Breast epithelium (tissue), 4 donors: ENCODE results near the gene MYMK. TPM values are rescaled to one million over a fixed set of nuclear protein-coding genes. Genes with fewer than 3 reads are reported as not detected.

ENCODE experiments used
- DNase-seq, 2 donors: peaks; one replicate each; pipeline ENCODE4 v3.0.0-alpha.2; 2019; ENCODE audit warnings: low spot score in 2 of 2
- H3K27ac ChIP-seq, 2 donors: fragments of 200-600 bp; sonication (generic) in 1 of 2; one replicate each; pipeline ENCODE4 v1.5.1; 2016 to 2019; ENCODE audit warnings: mild to moderate bottlenecking in 1 of 2
- H3K27me3 ChIP-seq, 2 donors: fragments of 200-600 bp; sonication (generic) in 1 of 2; one replicate each; pipeline versions ENCODE4 v1.5.1 to v1.6.0; 2017 to 2019; ENCODE audit warnings: control low read depth in 1 of 2, mild to moderate bottlenecking in 1 of 2
- H3K36me3 ChIP-seq: fragments of 200-600 bp; one replicate; pipeline ENCODE4 v1.5.1; 2019
- H3K4me1 ChIP-seq, 2 donors: fragments of 200-600 bp; sonication (generic); one replicate each; pipeline ENCODE4 v1.5.1; 2016 to 2019; ENCODE audit warnings: control low read depth in 1 of 2
- H3K4me3 ChIP-seq, 3 donors: fragments of 200-600 bp; sonication (generic); 1 replicate in 2 of 3; 2 replicates in 1 of 3; pipeline ENCODE4 v1.5.1; 2016 to 2019; ENCODE audit warnings: mild to moderate bottlenecking in 3 of 3, moderate library complexity in 2 of 3
- H3K9me3 ChIP-seq, 2 donors: fragments of 200-600 bp; sonication (generic) in 1 of 2; one replicate each; pipeline ENCODE4 v1.5.1; 2016 to 2019; ENCODE audit warnings: control low read depth in 1 of 2
- POLR2A ChIP-seq: fragments of 450-650 bp; IDR thresholded peaks from one replicate; pipeline ENCODE4 v1.6.1; 2016; ENCODE audit warnings: antibody characterized with exemption, mild to moderate bottlenecking, moderate library complexity
- POLR2AphosphoS5 ChIP-seq, 3 donors: sonication (generic); formaldehyde crosslinking; IDR thresholded peaks; one replicate each; pipeline ENCODE4 v1.6.1; 2017; ENCODE audit warnings: antibody characterized with exemption in 3 of 3
- intact Hi-C: fragments of 100-400 bp; cut with DNase I; formaldehyde crosslinking; loops from one replicate; pipeline ENCODE4 v1.15.1; 2023; ENCODE audit warnings: low total_unique reads
- total RNA-seq, 3 donors: library from RNA; depleted of rRNA; stranded (reverse); fragments of >200 nt; gene quantifications; one replicate each; pipeline ENCODE4 v1.1.0, GENCODE V29; 2016
- TF ChIP-seq, protein P1 (sequence below), 3 donors: fragments of 450-650 bp; IDR thresholded peaks; one replicate each; pipeline ENCODE4 v1.5.1; 2016 to 2017; ENCODE audit warnings: antibody characterized with exemption in 3 of 3, mild to moderate bottlenecking in 3 of 3, moderate library complexity in 3 of 3

MYMK gene
- total RNA-seq, 3 donors from 2014 or later: not detected

- Histone ChIP-seq H3K4me1 (no peaks in the 10 kb centered on the region), H3K4me3 (no peak overlapping the region), H3K27ac (no peak overlapping the region), H3K9me3 (peaks cover 0 to 17% of the 10 kb centered on the region in 2 donors), H3K36me3 (no peaks in the 10 kb centered on the region), H3K27me3 (peaks cover 3 to 4% of the 10 kb centered on the region in 2 donors)
- TF ChIP-seq, protein P1, sequence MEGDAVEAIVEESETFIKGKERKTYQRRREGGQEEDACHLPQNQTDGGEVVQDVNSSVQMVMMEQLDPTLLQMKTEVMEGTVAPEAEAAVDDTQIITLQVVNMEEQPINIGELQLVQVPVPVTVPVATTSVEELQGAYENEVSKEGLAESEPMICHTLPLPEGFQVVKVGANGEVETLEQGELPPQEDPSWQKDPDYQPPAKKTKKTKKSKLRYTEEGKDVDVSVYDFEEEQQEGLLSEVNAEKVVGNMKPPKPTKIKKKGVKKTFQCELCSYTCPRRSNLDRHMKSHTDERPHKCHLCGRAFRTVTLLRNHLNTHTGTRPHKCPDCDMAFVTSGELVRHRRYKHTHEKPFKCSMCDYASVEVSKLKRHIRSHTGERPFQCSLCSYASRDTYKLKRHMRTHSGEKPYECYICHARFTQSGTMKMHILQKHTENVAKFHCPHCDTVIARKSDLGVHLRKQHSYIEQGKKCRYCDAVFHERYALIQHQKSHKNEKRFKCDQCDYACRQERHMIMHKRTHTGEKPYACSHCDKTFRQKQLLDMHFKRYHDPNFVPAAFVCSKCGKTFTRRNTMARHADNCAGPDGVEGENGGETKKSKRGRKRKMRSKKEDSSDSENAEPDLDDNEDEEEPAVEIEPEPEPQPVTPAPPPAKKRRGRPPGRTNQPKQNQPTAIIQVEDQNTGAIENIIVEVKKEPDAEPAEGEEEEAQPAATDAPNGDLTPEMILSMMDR (IDR thresholded peaks at IDR 0.05): no peak
- no peak for TF ChIP-seq POLR2A
- TF ChIP-seq POLR2AphosphoS5 (IDR thresholded peaks at IDR 0.05): no peak
- intact Hi-C loops: no loop called here
- no peak for DNase-seq
These were observed 22.6 kb downstream of the MYMK start for GRCh38 chr9:133502112-133502511.

DNA sequence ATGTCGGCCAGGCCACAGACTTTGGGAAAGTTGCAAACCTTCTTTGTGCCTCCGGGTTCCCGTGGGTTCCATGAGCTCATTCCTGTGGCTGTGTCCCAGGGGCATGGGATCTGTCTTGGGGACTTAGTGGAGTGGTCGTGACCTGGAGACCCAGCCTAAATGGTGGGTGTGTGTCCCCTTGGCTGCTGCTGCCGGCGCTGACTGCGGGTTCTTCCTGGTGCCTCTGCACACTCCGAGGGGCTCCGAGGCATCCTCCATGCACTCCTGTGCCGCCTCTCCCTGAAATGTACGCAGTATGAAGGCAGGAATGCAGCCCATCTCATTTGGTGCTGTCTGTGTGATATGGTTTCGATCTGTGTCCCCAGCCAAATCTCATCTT lies 24.9 kb downstream of the MYMK start:
- Histone ChIP-seq H3K36me3 (no peaks in the 10 kb centered on the region), H3K4me3 (no peak overlapping the region), H3K4me1 (no peaks in the 10 kb centered on the region), H3K9me3 (peaks cover 0 to 17% of the 10 kb centered on the region in 2 donors), H3K27me3 (peaks cover 3 to 12% of the 10 kb centered on the region in 2 donors), H3K27ac (no peak overlapping the region)
- intact Hi-C loops: no loop called here
- TF ChIP-seq POLR2A (no peak), POLR2AphosphoS5 (IDR thresholded peaks at IDR 0.05) (no peak)
- TF ChIP-seq, protein P1 (IDR thresholded peaks at IDR 0.05): no peak
- DNase-seq: no peak

DNA sequence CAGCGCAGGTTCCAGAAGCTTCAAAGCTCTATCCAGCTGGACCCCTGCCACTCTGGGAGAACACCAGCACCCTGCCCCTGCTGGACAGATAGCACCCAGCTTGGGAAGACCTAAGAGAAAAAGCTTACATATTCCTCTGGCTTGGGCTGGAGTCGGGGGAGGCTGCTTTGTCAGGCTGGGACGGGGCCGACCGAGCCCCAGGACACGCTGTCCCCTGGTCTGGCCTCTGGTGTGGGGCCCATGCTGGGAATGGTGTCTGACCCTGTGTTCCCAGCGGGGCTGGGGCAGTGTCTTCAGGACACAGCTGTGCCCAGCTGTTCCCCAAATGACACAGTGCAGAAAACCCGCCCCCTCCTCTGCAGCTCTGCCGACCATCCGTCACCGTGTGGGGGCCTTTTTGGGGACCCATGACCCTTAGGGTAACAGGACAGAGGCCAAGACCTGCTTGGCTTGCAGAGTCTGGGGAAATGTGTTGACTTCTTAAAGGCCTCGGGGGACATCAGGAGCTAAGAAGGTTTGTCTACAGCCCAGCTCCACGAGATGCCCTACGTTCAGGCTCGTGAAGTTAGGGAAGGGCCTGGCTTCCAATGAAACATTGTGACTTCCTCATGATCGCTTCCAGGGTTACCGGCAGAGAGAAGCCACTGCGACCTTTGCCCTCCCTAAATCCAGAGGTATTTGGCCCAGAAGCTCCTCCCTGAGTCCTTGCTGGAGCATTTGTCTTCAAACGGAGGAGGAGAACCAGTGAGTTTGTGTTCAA lies 25.4 kb downstream of the MYMK start:
- intact Hi-C loops: no loop called here
- Histone ChIP-seq H3K27me3 (peaks cover 3 to 12% of the 10 kb centered on the region in 2 donors), H3K27ac (no peak overlapping the region), H3K36me3 (no peaks in the 10 kb centered on the region), H3K9me3 (peaks cover 0 to 17% of the 10 kb centered on the region in 2 donors), H3K4me1 (no peaks in the 10 kb centered on the region), H3K4me3 (no peak overlapping the region)
- no peak for DNase-seq
- TF ChIP-seq POLR2AphosphoS5 (IDR thresholded peaks at IDR 0.05) (no peak), POLR2A (no peak)
- TF ChIP-seq, protein P1 (IDR thresholded peaks at IDR 0.05): no peak

GRCh38 chr9:133496861-133497842 lies 27.6 kb downstream of the MYMK start:
- Histone ChIP-seq H3K4me1 (no peaks in the 10 kb centered on the region), H3K27ac (no peak overlapping the region), H3K4me3 (no peak overlapping the region), H3K36me3 (no peaks in the 10 kb centered on the region), H3K27me3 (peaks cover 3 to 12% of the 10 kb centered on the region in 2 donors), H3K9me3 (peaks cover 0 to 11% of the 10 kb centered on the region in 2 donors)
- TF ChIP-seq, protein P1 (IDR thresholded peaks at IDR 0.05): no peak
- TF ChIP-seq POLR2AphosphoS5 (IDR thresholded peaks at IDR 0.05): no peak
- no peak for TF ChIP-seq POLR2A
- no peak for DNase-seq
- intact Hi-C loops: no loop called here
